HL-60 (cell line): Measurements from ENCODE around the gene MCM3AP.

Source experiments
- DNase-seq, 2 experiments: peaks; one replicate each; pipeline ENCODE4 v3.0.0-alpha.2; 2010 to 2020; ENCODE audit warnings: low read depth in 1 of 2, low spot score in 1 of 2
- H3K27ac ChIP-seq: fragments of 250-450 bp; sonication (Bioruptor Pico); replicated peaks from 2 replicates; pipeline ENCODE4 v1.5.1; 2020; ENCODE audit warnings: mild to moderate bottlenecking, moderate library complexity
- H3K27me3 ChIP-seq: fragments of 250-450 bp; sonication (Bioruptor Pico); 2 replicates; pipeline ENCODE4 v1.5.1; 2021; ENCODE audit warnings: mild to moderate bottlenecking, moderate library complexity; ENCODE audit not compliant: insufficient read depth, poor library complexity, severe bottlenecking
- H3K4me3 ChIP-seq: replicated peaks from 2 replicates; pipeline ENCODE4 v1.5.1; 2011; ENCODE audit warnings: mild to moderate bottlenecking, control low read depth, low read length; ENCODE audit not compliant: insufficient read depth
- GABPA ChIP-seq: IDR thresholded peaks from 2 replicates; pipeline ENCODE4 v1.6.1; 2012; ENCODE audit warnings: low read depth
- POLR2AphosphoS5 ChIP-seq: IDR thresholded peaks from 2 replicates; pipeline ENCODE4 v1.6.1; 2012; ENCODE audit warnings: low read depth
- SPI1 ChIP-seq: IDR thresholded peaks from 2 replicates; pipeline ENCODE4 v1.6.1; 2012; ENCODE audit warnings: low read depth, mild to moderate bottlenecking, borderline replicate concordance
- TF ChIP-seq, protein P1 (sequence below): IDR thresholded peaks from one replicate; pipeline ENCODE4 v1.5.1; 2011; ENCODE audit warnings: low read length, control low read depth, inconsistent platforms; ENCODE audit not compliant: insufficient read depth
- TF ChIP-seq, protein P2 (sequence below): IDR thresholded peaks from 2 replicates; pipeline ENCODE4 v1.6.1; 2012; ENCODE audit warnings: low read depth; ENCODE audit not compliant: insufficient replicate concordance

MCM3AP gene

DNA sequence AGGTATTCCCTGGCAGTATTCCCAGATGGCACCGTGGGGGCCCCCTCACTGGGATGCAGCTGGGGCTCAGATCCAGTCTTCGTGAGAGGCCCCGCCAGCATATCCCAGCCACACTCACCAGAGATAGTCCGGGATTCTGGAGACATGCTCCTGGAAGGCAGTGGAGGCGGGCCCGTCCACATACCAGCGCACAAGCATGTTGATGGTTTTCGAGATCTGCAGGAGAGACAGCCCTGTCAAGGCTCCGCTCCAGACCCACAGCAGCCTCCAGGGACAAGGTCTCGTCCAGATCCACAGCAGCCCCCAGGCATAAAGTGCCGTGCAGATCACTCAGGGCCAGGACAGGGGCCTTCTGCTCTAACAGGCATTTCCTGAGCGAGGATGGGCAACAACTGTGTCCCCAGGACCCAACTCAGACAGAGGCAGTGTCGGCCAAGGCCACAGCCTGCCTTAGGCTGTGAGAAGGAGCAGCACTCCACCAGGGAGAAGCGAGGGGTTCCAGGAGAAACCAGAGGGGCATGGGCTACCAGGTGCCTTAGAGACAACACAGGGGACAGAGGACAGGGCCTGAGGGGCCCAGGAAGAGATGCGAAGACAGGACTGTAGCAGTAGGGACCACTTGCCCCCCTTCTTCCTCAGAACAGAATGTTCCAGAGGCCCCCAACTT lies 71.7 kb downstream of the MCM3AP start:
- no peak overlapping the region for H3K27ac ChIP-seq
- H3K27me3 ChIP-seq: no peaks in the 10 kb centered on the region
- DNase-seq: no peak
- TF ChIP-seq GABPA (no peak), SPI1 (no peak), POLR2AphosphoS5 (no peak)
- TF ChIP-seq, protein P1, sequence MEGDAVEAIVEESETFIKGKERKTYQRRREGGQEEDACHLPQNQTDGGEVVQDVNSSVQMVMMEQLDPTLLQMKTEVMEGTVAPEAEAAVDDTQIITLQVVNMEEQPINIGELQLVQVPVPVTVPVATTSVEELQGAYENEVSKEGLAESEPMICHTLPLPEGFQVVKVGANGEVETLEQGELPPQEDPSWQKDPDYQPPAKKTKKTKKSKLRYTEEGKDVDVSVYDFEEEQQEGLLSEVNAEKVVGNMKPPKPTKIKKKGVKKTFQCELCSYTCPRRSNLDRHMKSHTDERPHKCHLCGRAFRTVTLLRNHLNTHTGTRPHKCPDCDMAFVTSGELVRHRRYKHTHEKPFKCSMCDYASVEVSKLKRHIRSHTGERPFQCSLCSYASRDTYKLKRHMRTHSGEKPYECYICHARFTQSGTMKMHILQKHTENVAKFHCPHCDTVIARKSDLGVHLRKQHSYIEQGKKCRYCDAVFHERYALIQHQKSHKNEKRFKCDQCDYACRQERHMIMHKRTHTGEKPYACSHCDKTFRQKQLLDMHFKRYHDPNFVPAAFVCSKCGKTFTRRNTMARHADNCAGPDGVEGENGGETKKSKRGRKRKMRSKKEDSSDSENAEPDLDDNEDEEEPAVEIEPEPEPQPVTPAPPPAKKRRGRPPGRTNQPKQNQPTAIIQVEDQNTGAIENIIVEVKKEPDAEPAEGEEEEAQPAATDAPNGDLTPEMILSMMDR: no peak
- TF ChIP-seq, protein P2, sequence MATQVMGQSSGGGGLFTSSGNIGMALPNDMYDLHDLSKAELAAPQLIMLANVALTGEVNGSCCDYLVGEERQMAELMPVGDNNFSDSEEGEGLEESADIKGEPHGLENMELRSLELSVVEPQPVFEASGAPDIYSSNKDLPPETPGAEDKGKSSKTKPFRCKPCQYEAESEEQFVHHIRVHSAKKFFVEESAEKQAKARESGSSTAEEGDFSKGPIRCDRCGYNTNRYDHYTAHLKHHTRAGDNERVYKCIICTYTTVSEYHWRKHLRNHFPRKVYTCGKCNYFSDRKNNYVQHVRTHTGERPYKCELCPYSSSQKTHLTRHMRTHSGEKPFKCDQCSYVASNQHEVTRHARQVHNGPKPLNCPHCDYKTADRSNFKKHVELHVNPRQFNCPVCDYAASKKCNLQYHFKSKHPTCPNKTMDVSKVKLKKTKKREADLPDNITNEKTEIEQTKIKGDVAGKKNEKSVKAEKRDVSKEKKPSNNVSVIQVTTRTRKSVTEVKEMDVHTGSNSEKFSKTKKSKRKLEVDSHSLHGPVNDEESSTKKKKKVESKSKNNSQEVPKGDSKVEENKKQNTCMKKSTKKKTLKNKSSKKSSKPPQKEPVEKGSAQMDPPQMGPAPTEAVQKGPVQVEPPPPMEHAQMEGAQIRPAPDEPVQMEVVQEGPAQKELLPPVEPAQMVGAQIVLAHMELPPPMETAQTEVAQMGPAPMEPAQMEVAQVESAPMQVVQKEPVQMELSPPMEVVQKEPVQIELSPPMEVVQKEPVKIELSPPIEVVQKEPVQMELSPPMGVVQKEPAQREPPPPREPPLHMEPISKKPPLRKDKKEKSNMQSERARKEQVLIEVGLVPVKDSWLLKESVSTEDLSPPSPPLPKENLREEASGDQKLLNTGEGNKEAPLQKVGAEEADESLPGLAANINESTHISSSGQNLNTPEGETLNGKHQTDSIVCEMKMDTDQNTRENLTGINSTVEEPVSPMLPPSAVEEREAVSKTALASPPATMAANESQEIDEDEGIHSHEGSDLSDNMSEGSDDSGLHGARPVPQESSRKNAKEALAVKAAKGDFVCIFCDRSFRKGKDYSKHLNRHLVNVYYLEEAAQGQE: no peak
- no peak overlapping the region for H3K4me3 ChIP-seq

- Histone ChIP-seq H3K4me3 (no peak overlapping the region), H3K27me3 (no peaks in the 10 kb centered on the region), H3K27ac (no peak overlapping the region)
- DNase-seq: no peak
- TF ChIP-seq POLR2AphosphoS5 (no peak), GABPA (no peak), SPI1 (no peak)
- TF ChIP-seq, protein P1: no peak
- TF ChIP-seq, protein P2: no peak
These were observed 72.5 kb downstream of the MCM3AP start for GRCh38 chr21:46212721-46213484.

- Histone ChIP-seq H3K27ac (no peak overlapping the region), H3K4me3 (no peak overlapping the region), H3K27me3 (no peaks in the 10 kb centered on the region)
- no peak for DNase-seq
- no peak for TF ChIP-seq SPI1
- TF ChIP-seq, protein P2: no peak
- no peak for TF ChIP-seq GABPA
- TF ChIP-seq POLR2AphosphoS5: no peak
- TF ChIP-seq, protein P1: no peak
These were observed 73.4 kb downstream of the MCM3AP start for GRCh38 chr21:46211786-46212720.
